Activated naive CD4-positive, alpha-beta T cell treated with anti-CD3 and anti-CD28 coated beads, Interleukin-2, amount 10 ng/mL, durations not matched to agents 7 days and 5 days (primary cell): Measurements from ENCODE around the gene UBA1.
A peak's percentile ranks its signal among the peaks of the same experiment; 100 is the strongest.

ENCODE experiments used
- CTCF ChIA-PET: fragments of 350-600 bp; sonication (Branson Sonifier 250); formaldehyde crosslinking; loops from one replicate; lab custom pipeline; 2021; ENCODE audit warnings: antibody characterized with exemption; lab: Charles Lee
- DNase-seq: peaks from one replicate; pipeline ENCODE4 v3.0.0-alpha.2; 2020
- H3K27ac Mint-ChIP-seq: one replicate; pipeline ENCODE4 v1.8.0; 2021; ENCODE audit warnings: mild to moderate bottlenecking, moderate library complexity, mixed read lengths
- H3K27me3 Mint-ChIP-seq: one replicate; pipeline ENCODE4 v1.8.0; 2021; ENCODE audit warnings: mild to moderate bottlenecking, mixed read lengths
- H3K36me3 Mint-ChIP-seq: one replicate; pipeline ENCODE4 v1.8.0; 2021; ENCODE audit warnings: mixed read lengths
- H3K4me1 Mint-ChIP-seq: one replicate; pipeline ENCODE4 v1.8.0; 2021; ENCODE audit warnings: mixed read lengths
- H3K4me3 Mint-ChIP-seq: one replicate; pipeline ENCODE4 v1.8.0; 2021; ENCODE audit warnings: mild to moderate bottlenecking, moderate library complexity, mixed read lengths
- H3K9me3 Mint-ChIP-seq: one replicate; pipeline ENCODE4 v1.8.0; 2021; ENCODE audit warnings: mixed read lengths

UBA1 gene

DNA sequence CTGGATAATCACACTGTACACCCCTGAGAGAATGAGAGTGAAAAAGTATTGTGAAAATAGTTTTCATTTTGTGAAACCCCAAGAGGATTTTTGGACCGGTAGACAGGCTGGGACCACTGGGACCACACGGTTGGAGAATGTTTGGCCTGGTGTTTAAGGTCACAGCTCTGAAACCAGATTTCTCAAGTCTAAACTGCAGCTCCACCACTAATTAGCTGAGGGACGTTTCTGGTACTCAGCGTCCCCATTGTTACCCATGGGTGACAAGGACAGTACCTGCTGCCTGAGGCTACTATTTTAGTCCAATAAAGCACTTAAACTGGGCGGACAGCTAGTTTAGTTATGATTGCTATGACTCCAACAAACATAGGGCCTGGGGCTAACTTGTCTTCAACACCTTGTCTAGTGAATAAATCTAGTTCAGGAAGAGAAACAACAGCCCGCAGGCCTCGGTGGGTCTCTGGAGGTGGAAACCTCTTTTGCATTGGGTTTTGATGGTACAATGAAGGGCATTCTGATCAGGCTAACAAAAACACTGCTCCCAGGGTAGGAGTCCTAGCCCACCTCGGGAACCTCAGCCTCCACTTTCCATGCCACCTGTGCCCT, 38.7 kb downstream of the UBA1 start:
- peaks cover 27% of the 10 kb centered on the region for H3K4me1 Mint-ChIP-seq
- H3K9me3 Mint-ChIP-seq = no peaks in the 10 kb centered on the region
- H3K27ac Mint-ChIP-seq = peak overlapping the region; percentile 98
- peaks cover 27% of the 10 kb centered on the region for H3K36me3 Mint-ChIP-seq
- H3K27me3 Mint-ChIP-seq = no peaks in the 10 kb centered on the region
- no peak for DNase-seq
- CTCF ChIA-PET = interaction anchor here (1.0 kb wide), 1 partner anchor 13 kb away, joined by 3 read pairs; no protein-coding TSS in a partner anchor
- peak overlapping the region; percentile 88 for H3K4me3 Mint-ChIP-seq

- Mint-ChIP-seq H3K27me3 (no peaks in the 10 kb centered on the region), H3K4me1 (peaks cover 27% of the 10 kb centered on the region), H3K27ac (peak within 1 kb of the TSS; percentile 98), H3K36me3 (peaks cover 27% of the 10 kb centered on the region), H3K4me3 (peak within 1 kb of the TSS; percentile 88), H3K9me3 (no peaks in the 10 kb centered on the region)
- peak; percentile 64 for DNase-seq
- CTCF ChIA-PET = interaction anchor here (1.0 kb wide), 1 partner anchor 14 kb away, joined by 3 read pairs; no protein-coding TSS in a partner anchor
Observed at GRCh38 chrX:47232803-47233332, 39.2 kb downstream of the UBA1 start, which contains the start of gene USP11. Gene USP11, plus strand, starts transcription at chrX:47233009. Its CDS starts 35 bp downstream, at chrX:47233044.

GRCh38 chrX:47233333-47234113, 39.9 kb downstream of the UBA1 start:
- peak overlapping the region; percentile 98 for H3K27ac Mint-ChIP-seq
- H3K4me1 Mint-ChIP-seq = peaks cover 27% of the 10 kb centered on the region
- CTCF ChIA-PET = no interaction called here
- peak overlapping the region; percentile 88 for H3K4me3 Mint-ChIP-seq
- peaks cover 22% of the 10 kb centered on the region for H3K36me3 Mint-ChIP-seq
- no peaks in the 10 kb centered on the region for H3K27me3 Mint-ChIP-seq
- DNase-seq = peak; percentile 94
- H3K9me3 Mint-ChIP-seq = no peaks in the 10 kb centered on the region

GRCh38 chrX:47234583-47234982, 41.0 kb downstream of the UBA1 start:
- Mint-ChIP-seq H3K27ac (peak overlapping the region; percentile 82), H3K27me3 (no peaks in the 10 kb centered on the region), H3K4me3 (peak overlapping the region; percentile 60), H3K9me3 (no peaks in the 10 kb centered on the region), H3K4me1 (peaks cover 27% of the 10 kb centered on the region), H3K36me3 (peaks cover 17% of the 10 kb centered on the region)
- DNase-seq = no peak
- CTCF ChIA-PET = no interaction called here

GRCh38 chrX:47235691-47236103, 42.1 kb downstream of the UBA1 start:
- H3K27ac Mint-ChIP-seq = peak overlapping the region; percentile 4

DNA sequence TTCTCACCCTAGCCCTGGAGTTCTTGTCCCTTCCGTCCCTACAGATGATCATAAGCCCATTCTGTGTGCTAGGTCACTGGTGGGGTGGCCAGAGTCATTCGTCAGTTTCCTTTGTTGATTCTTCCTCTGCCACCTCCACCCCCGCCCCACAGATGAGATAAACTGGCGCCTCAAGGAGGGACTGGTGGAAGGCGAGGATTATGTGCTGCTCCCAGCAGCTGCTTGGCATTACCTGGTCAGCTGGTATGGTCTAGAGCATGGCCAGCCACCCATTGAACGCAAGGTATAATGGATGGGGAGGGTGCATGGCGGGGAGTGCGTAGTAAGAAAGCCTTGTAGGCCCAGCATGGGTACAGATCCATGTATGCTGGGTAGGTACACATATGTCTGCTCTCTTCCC, 45.6 kb downstream of the UBA1 start:
- DNase-seq = no peak
- CTCF ChIA-PET = no interaction called here
- Mint-ChIP-seq H3K9me3 (no peaks in the 10 kb centered on the region), H3K4me1 (peaks cover 16% of the 10 kb centered on the region), H3K27me3 (no peaks in the 10 kb centered on the region), H3K27ac (no peak overlapping the region), H3K4me3 (no peak overlapping the region), H3K36me3 (peaks cover 28% of the 10 kb centered on the region)

More at GRCh38 chrX:47235691-47236103, 42.1 kb downstream of the UBA1 start:
- Mint-ChIP-seq H3K27me3 (no peaks in the 10 kb centered on the region), H3K9me3 (no peaks in the 10 kb centered on the region), H3K4me3 (peak overlapping the region; percentile 34), H3K4me1 (peaks cover 27% of the 10 kb centered on the region), H3K36me3 (peaks cover 18% of the 10 kb centered on the region)
- CTCF ChIA-PET = interaction anchor here (0.7 kb wide), 1 partner anchor 146 kb away, joined by 3 read pairs; no protein-coding TSS in a partner anchor
- no peak for DNase-seq

DNA sequence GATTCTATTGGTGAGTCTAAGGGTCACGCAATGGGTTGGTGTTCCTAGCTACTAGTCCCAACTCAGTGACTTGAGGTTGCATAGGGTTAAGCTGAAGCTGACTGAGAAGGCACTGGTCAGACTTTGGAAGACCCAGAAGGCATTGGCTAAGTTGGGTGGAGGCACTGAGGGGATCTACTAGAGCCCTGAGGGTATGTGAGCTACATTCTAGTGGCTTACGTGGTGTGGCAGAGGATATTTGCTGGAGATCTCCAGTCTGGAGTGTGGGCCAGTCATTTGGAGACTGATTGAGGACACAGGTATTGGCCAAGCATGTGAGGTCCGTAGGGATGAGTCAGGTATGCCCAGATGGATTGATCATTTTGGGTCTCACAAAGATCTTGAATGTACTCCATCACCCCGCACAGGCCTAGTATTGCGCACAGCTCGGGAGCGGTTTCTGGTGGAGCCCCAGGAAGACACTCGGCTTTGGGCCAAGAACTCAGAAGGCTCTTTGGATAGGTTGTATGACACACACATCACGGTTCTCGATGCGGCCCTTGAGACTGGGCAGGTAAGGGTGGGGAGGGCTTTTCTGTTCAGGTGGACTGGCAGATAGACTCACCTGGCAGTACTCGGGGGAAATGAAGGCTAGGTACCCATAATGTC, 46.4 kb downstream of the UBA1 start:
- peaks cover 12% of the 10 kb centered on the region for H3K4me1 Mint-ChIP-seq
- H3K27ac Mint-ChIP-seq = no peak overlapping the region
- no peaks in the 10 kb centered on the region for H3K27me3 Mint-ChIP-seq
- CTCF ChIA-PET = no interaction called here
- DNase-seq = no peak
- H3K36me3 Mint-ChIP-seq = peaks cover 28% of the 10 kb centered on the region
- H3K4me3 Mint-ChIP-seq = no peak overlapping the region
- H3K9me3 Mint-ChIP-seq = no peaks in the 10 kb centered on the region

GRCh38 chrX:47240619-47241018, 47.0 kb downstream of the UBA1 start:
- Mint-ChIP-seq H3K9me3 (no peaks in the 10 kb centered on the region), H3K27ac (no peak overlapping the region), H3K4me3 (no peak overlapping the region), H3K27me3 (no peaks in the 10 kb centered on the region), H3K4me1 (peaks cover 6% of the 10 kb centered on the region), H3K36me3 (peaks cover 23% of the 10 kb centered on the region)
- CTCF ChIA-PET = no interaction called here
- DNase-seq = no peak

- Mint-ChIP-seq H3K36me3 (peaks cover 27% of the 10 kb centered on the region), H3K4me1 (no peaks in the 10 kb centered on the region), H3K27me3 (no peaks in the 10 kb centered on the region), H3K27ac (no peak overlapping the region), H3K9me3 (no peaks in the 10 kb centered on the region), H3K4me3 (no peak overlapping the region)
- no peak for DNase-seq
- CTCF ChIA-PET = no interaction called here
Observed at GRCh38 chrX:47241201-47242011, 47.8 kb downstream of the UBA1 start.

GRCh38 chrX:47242321-47242720, 48.7 kb downstream of the UBA1 start:
- H3K27ac Mint-ChIP-seq = no peak overlapping the region
- H3K4me1 Mint-ChIP-seq = no peaks in the 10 kb centered on the region
- DNase-seq = no peak
- no peaks in the 10 kb centered on the region for H3K27me3 Mint-ChIP-seq
- H3K36me3 Mint-ChIP-seq = peaks cover 28% of the 10 kb centered on the region
- H3K9me3 Mint-ChIP-seq = no peaks in the 10 kb centered on the region
- H3K4me3 Mint-ChIP-seq = no peak overlapping the region
- CTCF ChIA-PET = no interaction called here

- no peaks in the 10 kb centered on the region for H3K4me1 Mint-ChIP-seq
- CTCF ChIA-PET = no interaction called here
Observed at GRCh38 chrX:47243351-47243750, 49.7 kb downstream of the UBA1 start.

DNA sequence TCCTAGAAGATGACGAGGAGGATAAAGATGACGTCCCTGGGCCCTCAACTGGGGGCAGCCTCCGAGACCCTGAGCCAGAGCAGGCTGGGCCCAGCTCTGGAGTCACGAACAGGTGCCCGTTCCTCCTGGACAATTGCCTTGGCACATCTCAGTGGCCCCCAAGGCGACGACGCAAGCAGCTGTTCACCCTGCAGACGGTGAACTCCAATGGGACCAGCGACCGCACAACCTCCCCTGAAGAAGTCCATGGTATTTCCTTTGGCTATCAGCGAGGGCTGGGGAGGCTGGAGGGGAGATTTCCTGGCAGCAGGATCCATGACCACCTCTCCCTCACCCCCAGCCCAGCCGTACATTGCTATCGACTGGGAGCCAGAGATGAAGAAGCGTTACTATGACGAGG, 51.0 kb downstream of the UBA1 start:
- Mint-ChIP-seq H3K27me3 (no peaks in the 10 kb centered on the region), H3K36me3 (peaks cover 29% of the 10 kb centered on the region), H3K4me1 (no peaks in the 10 kb centered on the region), H3K27ac (no peak overlapping the region), H3K9me3 (no peaks in the 10 kb centered on the region), H3K4me3 (no peak overlapping the region)
- CTCF ChIA-PET = no interaction called here
- DNase-seq = no peak

More at GRCh38 chrX:47243351-47243750, 49.7 kb downstream of the UBA1 start:
- Mint-ChIP-seq H3K27ac (no peak overlapping the region), H3K9me3 (no peaks in the 10 kb centered on the region), H3K36me3 (peaks cover 29% of the 10 kb centered on the region), H3K4me3 (no peak overlapping the region), H3K27me3 (no peaks in the 10 kb centered on the region)
- no peak for DNase-seq

GRCh38 chrX:47245156-47245555, 51.5 kb downstream of the UBA1 start:
- Mint-ChIP-seq H3K9me3 (no peaks in the 10 kb centered on the region), H3K36me3 (peaks cover 24% of the 10 kb centered on the region), H3K27ac (no peak overlapping the region), H3K4me3 (no peak overlapping the region), H3K27me3 (no peaks in the 10 kb centered on the region), H3K4me1 (no peaks in the 10 kb centered on the region)
- CTCF ChIA-PET = no interaction called here
- no peak for DNase-seq
